ENCODE results near the gene AMBRA1.

The AMBRA1 gene

DNA sequence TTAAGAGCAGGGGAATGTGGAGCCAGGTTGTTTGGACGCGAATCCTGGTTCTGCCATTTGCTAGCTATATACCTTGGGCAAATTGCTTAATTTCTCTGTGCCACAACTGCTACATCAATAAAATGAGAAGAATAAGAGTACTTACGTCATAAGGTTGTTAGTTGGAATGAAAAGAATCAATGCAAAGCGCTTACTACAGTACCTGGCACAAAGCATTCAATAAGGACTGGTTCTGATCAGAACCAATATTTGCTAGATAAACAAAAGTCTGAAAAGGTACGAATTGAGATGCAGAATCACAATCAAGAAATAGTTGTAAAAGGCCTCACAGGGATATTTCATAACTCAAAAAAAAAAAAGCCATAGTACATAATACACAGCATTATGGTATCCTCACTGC lies 11.2 kb downstream of the AMBRA1 start:
- Histone ChIP-seq H3K4me3 (replicated peaks; ENCODE audit: insufficient read depth, low read length) (no peak overlapping the region), H3K27me3 (ENCODE audit: insufficient read depth, poor library complexity, severe bottlenecking) (no peaks in the 10 kb centered on the region), H3K27ac (replicated peaks) (no peak overlapping the region)
- TF ChIP-seq, protein P1, sequence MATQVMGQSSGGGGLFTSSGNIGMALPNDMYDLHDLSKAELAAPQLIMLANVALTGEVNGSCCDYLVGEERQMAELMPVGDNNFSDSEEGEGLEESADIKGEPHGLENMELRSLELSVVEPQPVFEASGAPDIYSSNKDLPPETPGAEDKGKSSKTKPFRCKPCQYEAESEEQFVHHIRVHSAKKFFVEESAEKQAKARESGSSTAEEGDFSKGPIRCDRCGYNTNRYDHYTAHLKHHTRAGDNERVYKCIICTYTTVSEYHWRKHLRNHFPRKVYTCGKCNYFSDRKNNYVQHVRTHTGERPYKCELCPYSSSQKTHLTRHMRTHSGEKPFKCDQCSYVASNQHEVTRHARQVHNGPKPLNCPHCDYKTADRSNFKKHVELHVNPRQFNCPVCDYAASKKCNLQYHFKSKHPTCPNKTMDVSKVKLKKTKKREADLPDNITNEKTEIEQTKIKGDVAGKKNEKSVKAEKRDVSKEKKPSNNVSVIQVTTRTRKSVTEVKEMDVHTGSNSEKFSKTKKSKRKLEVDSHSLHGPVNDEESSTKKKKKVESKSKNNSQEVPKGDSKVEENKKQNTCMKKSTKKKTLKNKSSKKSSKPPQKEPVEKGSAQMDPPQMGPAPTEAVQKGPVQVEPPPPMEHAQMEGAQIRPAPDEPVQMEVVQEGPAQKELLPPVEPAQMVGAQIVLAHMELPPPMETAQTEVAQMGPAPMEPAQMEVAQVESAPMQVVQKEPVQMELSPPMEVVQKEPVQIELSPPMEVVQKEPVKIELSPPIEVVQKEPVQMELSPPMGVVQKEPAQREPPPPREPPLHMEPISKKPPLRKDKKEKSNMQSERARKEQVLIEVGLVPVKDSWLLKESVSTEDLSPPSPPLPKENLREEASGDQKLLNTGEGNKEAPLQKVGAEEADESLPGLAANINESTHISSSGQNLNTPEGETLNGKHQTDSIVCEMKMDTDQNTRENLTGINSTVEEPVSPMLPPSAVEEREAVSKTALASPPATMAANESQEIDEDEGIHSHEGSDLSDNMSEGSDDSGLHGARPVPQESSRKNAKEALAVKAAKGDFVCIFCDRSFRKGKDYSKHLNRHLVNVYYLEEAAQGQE (IDR thresholded peaks at IDR 0.05; ENCODE audit: insufficient replicate concordance, low read depth) = no peak
- TF ChIP-seq, protein P2, sequence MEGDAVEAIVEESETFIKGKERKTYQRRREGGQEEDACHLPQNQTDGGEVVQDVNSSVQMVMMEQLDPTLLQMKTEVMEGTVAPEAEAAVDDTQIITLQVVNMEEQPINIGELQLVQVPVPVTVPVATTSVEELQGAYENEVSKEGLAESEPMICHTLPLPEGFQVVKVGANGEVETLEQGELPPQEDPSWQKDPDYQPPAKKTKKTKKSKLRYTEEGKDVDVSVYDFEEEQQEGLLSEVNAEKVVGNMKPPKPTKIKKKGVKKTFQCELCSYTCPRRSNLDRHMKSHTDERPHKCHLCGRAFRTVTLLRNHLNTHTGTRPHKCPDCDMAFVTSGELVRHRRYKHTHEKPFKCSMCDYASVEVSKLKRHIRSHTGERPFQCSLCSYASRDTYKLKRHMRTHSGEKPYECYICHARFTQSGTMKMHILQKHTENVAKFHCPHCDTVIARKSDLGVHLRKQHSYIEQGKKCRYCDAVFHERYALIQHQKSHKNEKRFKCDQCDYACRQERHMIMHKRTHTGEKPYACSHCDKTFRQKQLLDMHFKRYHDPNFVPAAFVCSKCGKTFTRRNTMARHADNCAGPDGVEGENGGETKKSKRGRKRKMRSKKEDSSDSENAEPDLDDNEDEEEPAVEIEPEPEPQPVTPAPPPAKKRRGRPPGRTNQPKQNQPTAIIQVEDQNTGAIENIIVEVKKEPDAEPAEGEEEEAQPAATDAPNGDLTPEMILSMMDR (IDR thresholded peaks at IDR 0.05; ENCODE audit: insufficient read depth, low read length) = no peak
- TF ChIP-seq SPI1 (IDR thresholded peaks at IDR 0.05; ENCODE audit: borderline replicate concordance, low read depth) (no peak), GABPA (IDR thresholded peaks at IDR 0.05; ENCODE audit: low read depth) (no peak)
- no peak for DNase-seq (ENCODE audit: low read depth in 1 of 2, low spot score in 1 of 2)

DNA sequence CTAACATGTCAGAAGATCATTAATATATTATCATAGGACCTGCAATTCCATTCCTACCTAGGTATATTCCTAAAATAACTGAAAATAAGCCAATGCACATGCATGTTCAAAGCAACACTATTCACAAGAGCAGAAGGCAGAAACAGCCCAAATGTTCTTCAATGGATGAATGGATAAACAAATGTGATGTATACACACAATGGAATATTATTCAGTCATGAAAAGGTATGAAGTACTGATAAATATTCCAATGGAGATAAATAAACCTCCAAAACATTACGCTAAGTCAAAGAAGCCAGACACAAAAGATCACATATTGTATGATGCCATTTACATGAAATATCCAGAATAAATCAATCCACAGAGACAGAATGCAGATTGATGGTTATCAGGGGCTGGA lies 16.8 kb downstream of the AMBRA1 start:
- no peak overlapping the region for H3K27ac ChIP-seq (replicated peaks)
- no peak overlapping the region for H3K4me3 ChIP-seq (replicated peaks; ENCODE audit: insufficient read depth, low read length)
- no peak for TF ChIP-seq POLR2AphosphoS5 (IDR thresholded peaks at IDR 0.05; ENCODE audit: low read depth)
- TF ChIP-seq GABPA (IDR thresholded peaks at IDR 0.05; ENCODE audit: low read depth) = no peak
- TF ChIP-seq, protein P1 (IDR thresholded peaks at IDR 0.05; ENCODE audit: insufficient replicate concordance, low read depth) = no peak
- TF ChIP-seq, protein P2 (IDR thresholded peaks at IDR 0.05; ENCODE audit: insufficient read depth, low read length) = no peak
- TF ChIP-seq SPI1 (IDR thresholded peaks at IDR 0.05; ENCODE audit: borderline replicate concordance, low read depth) = no peak
- no peaks in the 10 kb centered on the region for H3K27me3 ChIP-seq (ENCODE audit: insufficient read depth, poor library complexity, severe bottlenecking)
- DNase-seq (ENCODE audit: low read depth in 1 of 2, low spot score in 1 of 2) = no peak

DNA sequence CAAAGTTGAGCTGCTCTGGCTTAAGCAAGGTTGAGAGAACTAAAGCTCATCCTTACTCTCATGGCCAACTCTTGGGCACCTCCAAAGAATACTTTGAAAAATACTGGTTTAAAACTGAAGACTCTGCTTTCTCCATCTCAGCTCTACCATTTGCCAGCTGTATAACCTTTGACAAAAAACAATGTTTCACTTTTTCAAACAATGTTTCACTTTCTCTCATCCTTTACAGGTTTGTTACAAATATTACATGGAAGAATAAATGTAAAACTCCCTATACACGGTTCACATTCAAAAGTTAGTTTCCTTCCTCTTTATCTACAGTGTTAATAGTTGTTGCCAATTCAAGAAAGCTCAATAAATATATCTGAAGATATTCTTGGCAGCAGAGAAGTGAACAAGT lies 19.2 kb downstream of the AMBRA1 start:
- DNase-seq (ENCODE audit: low read depth in 1 of 2, low spot score in 1 of 2) = no peak
- Histone ChIP-seq H3K4me3 (replicated peaks; ENCODE audit: insufficient read depth, low read length) (no peak overlapping the region), H3K27me3 (ENCODE audit: insufficient read depth, poor library complexity, severe bottlenecking) (no peaks in the 10 kb centered on the region), H3K27ac (replicated peaks) (no peak overlapping the region)
- no peak for TF ChIP-seq POLR2AphosphoS5 (IDR thresholded peaks at IDR 0.05; ENCODE audit: low read depth)

DNA sequence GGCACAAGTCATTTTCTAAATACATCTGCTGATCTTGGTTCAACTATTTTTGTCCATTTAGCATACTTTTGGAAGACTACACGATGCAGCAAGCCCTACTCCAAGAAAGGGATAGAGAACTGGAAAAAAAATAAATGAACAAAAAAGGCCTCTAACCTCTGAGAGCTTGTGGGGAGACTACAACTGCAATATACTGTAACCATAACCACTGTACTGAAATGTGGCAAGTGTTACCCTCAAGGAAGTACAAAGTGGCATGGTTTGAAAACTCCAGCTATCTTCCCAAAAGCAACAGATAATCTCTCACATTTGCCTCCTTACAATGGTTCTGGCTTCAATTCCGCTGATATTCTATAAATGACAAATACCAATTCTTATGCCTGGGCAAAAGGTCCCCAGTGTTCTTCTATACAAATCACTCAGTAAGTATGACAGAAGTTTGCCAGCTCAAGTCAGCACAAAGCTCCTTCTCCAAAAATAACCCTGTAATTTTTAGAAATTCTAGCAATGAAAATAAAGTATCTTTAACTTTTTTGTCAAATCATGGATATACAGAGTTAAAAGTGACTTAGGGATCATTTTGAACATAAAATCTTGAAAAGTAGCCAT lies 22.9 kb downstream of the AMBRA1 start:
- Histone ChIP-seq H3K4me3 (replicated peaks; ENCODE audit: insufficient read depth, low read length) (no peak overlapping the region), H3K27me3 (ENCODE audit: insufficient read depth, poor library complexity, severe bottlenecking) (no peaks in the 10 kb centered on the region), H3K27ac (replicated peaks) (peak overlapping the region; percentile 1; the same call in 1 of the 2 replicates)
- TF ChIP-seq, protein P2 (IDR thresholded peaks at IDR 0.05; ENCODE audit: insufficient read depth, low read length) = no peak
- TF ChIP-seq, protein P1 (IDR thresholded peaks at IDR 0.05; ENCODE audit: insufficient replicate concordance, low read depth) = no peak
- no peak for TF ChIP-seq SPI1 (IDR thresholded peaks at IDR 0.05; ENCODE audit: borderline replicate concordance, low read depth)
- no peak for TF ChIP-seq POLR2AphosphoS5 (IDR thresholded peaks at IDR 0.05; ENCODE audit: low read depth)
- no peak for TF ChIP-seq GABPA (IDR thresholded peaks at IDR 0.05; ENCODE audit: low read depth)
- no peak for DNase-seq (ENCODE audit: low read depth in 1 of 2, low spot score in 1 of 2)
